Fibroblast of lung (primary cell): Measurements from ENCODE around the gene LSM2.

ENCODE experiments used
- EZH2 ChIP-seq: IDR thresholded peaks from 2 replicates; pipeline ENCODE4 v1.5.1; 2012; ENCODE audit warnings: low read length, control low read depth, mild to moderate bottlenecking; ENCODE audit errors: missing control alignments
- TF ChIP-seq, protein P1 (sequence below), 2 donors: IDR thresholded peaks in 1 of 2; conservative IDR thresholded peaks in 1 of 2; 1 replicate in 1 of 2; 2 replicates in 1 of 2; pipeline ENCODE4 v1.5.1; 2011 to 2012; ENCODE audit warnings: low read length in 2 of 2, control low read depth in 1 of 2, inconsistent platforms in 1 of 2, low read depth in 1 of 2, mild to moderate bottlenecking in 1 of 2

DNA sequence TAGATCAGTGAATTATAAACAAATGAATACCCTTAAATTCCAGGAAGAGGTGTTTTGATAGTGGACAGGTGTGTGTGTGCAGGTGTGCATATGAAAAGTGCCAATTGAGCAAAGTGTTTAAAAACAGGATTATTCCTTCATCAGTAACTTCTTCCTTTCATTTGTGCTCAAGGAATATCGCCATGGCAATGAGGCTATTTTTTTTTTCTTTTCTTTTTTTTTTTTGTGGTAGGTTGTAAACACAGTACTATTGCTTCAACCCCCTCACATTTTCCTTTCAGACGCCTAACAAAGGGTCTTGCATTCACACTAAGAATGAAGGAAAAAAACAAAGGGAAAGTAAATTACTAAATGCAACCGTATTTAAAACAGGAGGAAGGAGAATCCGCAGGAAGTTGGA lies 18.8 kb upstream of the LSM2 start:
- TF ChIP-seq, protein P1, sequence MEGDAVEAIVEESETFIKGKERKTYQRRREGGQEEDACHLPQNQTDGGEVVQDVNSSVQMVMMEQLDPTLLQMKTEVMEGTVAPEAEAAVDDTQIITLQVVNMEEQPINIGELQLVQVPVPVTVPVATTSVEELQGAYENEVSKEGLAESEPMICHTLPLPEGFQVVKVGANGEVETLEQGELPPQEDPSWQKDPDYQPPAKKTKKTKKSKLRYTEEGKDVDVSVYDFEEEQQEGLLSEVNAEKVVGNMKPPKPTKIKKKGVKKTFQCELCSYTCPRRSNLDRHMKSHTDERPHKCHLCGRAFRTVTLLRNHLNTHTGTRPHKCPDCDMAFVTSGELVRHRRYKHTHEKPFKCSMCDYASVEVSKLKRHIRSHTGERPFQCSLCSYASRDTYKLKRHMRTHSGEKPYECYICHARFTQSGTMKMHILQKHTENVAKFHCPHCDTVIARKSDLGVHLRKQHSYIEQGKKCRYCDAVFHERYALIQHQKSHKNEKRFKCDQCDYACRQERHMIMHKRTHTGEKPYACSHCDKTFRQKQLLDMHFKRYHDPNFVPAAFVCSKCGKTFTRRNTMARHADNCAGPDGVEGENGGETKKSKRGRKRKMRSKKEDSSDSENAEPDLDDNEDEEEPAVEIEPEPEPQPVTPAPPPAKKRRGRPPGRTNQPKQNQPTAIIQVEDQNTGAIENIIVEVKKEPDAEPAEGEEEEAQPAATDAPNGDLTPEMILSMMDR (conservative IDR thresholded peaks at IDR 0.05 in 1 of 2, IDR thresholded peaks at IDR 0.05 in 1 of 2; ENCODE audit: low read depth in 1 of 2, low read length in 2 of 2): no peak
- no peak for TF ChIP-seq EZH2
